GM18526 (cell line): ENCODE data around the gene FBXL22.

ENCODE experiments used
- POLR2A ChIP-seq: IDR thresholded peaks from 3 replicates; pipeline ENCODE4 v1.6.1; 2011; ENCODE audit not compliant: insufficient read length; ENCODE audit errors: extremely low read depth

FBXL22 gene

DNA sequence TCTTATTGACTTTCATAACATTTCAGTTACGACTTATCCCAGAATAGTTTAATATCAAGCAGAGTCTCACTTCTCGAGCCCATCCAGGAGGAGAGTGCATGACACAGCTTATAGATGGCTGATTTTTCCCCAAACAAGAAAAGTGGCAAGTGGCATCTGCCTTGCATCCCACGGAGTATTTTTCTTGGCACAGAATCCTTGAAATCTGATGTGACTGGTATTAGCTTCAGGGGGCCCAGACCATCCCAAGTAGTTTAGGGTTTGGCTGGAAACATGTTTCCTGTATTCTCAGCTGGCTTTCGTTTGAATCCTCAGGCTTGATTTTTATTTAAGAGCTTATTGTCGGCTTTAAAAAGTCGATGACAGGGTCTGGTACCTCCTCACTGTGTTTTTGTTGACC lies 20.7 kb upstream of the FBXL22 start:
- TF ChIP-seq POLR2A = no peak

DNA sequence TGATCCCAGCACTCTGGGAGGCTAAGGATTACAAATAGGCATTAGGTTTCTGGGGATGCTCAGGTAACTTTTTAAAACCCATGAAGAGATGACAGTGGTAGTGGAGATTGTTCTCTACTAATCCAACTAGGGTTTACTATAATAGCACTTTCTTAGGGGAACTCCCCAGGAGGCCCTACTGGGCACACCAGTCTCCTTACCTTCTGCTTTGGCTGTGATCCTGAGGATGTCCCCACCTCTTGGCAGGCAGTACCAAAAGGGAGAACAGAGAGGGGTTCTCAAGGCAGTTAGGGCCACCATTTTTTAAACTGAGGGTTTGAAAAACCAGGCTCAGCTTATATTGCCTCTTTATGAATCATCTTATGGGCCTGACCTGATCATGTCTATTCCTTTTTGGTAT lies 15.0 kb upstream of the FBXL22 start:
- no peak for TF ChIP-seq POLR2A

DNA sequence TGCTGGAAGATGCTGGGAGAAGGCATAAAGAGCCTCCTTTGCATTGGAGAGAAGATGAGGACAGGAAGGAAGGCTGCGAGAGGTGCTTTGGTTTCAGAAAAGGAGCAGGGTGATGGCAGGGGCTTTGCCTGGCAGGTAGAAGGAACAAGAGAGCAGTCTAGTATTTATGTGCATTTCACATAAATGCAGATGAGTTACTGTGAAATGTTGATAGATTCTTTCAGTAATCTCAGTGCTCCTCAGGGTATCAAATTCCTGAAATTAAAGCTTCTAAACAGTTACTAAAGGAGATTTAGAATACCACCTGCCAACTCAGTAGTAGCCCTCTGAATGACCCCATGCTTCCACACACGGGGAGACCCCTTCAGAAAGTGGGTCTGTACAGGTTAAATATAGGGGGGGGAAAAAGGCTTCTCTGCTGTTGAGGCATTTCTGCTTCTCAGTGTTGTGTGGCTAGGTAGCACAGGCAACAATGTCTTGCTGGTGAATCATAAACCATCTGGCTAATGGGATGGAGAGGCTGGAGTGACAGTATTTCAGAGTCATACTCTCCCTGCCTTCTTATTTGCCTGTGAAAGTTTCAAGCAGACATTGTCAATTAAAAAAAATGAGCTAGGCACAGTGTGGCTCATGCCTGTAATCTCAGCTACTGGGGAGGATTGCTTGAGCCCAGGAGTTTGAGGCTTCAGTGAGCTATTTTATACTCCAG lies 14.3 kb upstream of the FBXL22 start:
- no peak for TF ChIP-seq POLR2A

DNA sequence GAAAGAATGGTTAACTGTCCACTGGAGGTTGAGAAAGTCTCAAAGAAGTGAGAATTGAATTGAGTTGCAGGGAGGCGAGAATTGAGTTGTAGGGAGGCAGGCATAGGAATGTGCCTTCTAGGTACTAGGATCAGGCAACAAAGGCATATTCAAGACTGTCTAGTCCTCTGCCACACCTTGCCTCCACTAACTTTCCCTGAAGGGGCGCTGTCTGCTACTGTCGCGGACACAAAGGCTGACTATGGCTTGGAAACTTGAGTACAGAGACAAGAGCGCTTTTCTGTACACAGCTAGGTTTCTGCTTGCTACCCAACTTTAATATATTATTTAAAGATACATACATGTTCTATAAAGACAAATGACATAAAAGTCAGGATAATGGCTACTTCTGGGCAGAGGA lies 10.4 kb upstream of the FBXL22 start:
- no peak for TF ChIP-seq POLR2A

DNA sequence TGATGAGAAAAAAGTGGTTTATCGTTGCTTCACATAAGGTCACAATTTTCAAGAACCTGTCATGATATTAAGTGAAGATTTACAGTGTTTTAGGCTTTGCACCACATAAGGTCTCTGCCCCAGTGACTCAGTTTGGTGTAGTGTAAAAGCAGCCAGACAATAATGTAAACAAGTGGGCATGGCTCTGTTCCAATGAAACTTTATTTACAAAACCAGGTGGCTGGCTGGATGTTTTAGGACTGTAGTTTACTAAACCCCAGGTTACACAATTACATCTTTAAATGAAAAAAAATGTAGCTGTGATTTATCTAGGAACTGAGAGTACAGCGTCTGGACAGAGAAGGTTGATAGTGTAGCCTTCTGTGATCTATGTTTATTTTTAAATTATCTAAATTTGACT lies 9.7 kb upstream of the FBXL22 start:
- no peak for TF ChIP-seq POLR2A

DNA sequence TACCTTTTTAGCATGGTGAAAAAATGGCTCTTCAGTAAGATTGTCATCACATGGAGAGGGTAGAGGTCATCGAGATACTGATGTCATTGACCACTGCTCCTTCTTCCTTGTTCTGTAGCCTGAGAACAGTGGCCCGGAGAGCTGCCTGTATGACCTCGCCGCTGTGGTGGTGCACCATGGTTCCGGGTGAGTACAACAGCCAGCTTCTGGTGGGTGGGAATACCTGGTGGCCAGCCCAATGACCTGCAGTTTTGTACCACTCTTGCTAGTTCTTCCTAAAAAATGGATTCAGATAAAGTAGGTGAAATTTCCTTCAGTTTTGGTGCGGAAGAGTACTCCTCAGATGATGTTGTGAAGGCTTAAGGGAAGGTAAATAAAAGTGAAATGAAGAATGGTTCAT lies 8.4 kb upstream of the FBXL22 start:
- no peak for TF ChIP-seq POLR2A

DNA sequence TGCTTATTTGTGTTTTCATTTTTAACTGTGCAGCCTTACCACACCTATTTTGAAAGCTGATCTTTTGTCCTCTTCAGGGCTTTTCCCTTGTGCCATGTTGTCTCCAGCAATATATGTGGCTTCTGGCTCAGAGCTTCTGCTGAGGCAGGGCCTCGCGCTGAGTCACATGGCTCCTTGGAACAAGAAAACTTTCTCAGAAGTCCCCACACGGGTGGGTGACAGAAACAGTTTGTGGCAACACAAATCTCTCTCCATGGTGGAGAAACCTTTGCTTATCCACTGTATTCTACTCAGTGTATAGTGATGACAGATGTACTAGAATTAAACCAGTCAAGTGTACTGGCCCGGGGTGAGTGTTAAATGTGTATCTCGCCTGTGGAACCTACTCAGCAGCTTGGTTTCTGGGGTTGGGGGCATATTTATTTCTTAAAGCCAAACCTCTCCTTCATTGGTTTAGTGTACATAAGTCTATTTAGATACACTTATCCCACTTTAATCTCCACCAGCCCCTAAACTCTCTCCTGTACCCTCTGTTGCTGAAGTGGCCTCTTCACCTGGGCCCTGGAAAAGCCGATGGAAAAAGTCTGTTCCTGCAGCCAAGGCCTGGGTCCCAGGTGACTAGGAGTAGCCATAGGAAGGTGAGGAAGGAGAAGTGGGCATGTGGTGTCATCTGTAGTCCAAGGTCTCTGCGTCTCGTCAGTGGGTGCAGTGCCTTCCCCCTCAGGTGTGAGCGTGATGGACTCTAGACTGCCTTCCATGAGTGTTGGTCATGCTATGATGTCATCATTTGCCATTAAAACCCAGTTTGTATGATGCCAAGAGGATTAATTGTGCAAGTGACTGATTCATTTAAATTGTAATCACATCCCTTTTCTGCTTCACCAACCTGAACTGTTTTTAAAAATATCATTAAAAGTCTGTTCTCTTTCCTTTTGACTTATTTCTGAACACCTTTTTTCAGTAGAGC lies 3.2 kb upstream of the FBXL22 start:
- no peak for TF ChIP-seq POLR2A

DNA sequence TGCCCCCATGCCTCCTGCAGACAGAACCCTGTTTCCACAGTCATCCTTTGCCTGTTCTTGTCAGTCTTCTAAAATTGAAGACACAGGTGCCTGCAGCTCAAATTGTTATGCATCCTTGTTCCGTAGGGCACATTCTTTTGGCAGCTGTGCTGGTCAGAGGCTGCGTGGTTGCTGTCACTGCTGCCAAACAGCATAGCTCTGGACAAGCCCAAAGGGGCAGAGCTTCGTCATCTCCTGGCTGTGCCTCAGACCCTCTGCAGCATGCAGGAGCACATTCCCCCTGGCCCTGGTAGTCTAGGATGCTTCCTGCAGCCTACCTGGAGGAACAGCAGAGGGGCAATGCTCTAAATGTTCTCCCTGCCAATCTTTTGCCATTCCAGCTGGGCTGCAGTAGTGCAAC lies 2.1 kb upstream of the FBXL22 start:
- TF ChIP-seq POLR2A = no peak

DNA sequence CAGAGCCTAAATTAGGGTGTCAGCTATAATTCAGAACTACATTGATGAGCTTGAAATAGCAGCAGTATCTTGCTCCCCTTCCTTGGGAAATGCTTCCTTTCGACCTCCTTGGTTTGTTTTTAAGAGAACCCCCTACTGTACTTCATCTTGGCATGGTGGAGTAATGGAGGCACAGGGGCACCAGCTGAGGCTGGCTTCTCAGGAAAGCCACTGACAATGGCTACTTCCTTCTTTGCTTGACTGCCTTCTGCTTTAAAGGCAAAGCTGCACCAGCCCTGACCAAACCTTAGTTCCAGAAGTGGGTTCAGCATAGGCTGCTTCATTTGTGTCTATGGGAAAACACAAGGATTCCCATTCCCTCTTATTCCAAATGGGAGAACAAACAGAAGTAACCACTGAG lies 1.5 kb upstream of the FBXL22 start:
- TF ChIP-seq POLR2A = no peak

DNA sequence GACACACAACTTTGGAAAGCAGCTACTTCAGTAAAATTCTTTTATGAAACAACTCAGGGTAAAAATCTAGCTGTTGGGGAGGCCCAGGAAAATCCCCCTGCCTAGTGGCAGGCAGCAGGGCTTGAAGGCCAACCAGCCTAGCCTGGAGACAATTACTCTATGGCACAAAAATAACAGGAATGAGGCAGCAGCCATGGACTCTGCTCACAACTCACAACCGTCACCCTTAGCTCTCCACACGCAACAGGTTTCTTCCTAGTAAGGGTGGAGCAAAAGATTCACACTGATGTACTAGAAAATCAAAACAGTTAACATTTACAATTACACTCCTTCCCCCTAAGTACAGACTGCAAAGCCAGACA lies 530 bp upstream of the FBXL22 start:
- no peak for TF ChIP-seq POLR2A

DNA sequence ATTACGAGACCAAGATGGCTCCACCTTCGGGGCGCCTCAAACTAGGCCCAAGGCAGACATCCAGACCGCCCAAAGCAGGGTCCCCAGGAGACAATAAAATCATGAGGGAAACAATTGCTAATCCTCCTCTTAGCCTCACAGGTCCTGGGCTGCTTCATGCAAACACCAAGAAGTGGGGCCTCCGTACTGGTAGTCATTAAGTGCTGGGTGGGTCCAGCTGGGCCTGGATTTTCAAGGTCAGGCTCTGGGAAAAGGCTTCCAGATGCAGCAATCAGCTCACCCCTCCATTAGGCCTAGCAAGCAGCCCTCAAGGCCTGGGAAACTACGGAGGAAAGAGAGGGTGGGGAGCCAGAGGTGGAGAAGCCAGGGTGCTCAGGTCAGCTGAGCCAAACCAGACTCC lies 634 bp downstream of the FBXL22 start:
- no peak for TF ChIP-seq POLR2A

DNA sequence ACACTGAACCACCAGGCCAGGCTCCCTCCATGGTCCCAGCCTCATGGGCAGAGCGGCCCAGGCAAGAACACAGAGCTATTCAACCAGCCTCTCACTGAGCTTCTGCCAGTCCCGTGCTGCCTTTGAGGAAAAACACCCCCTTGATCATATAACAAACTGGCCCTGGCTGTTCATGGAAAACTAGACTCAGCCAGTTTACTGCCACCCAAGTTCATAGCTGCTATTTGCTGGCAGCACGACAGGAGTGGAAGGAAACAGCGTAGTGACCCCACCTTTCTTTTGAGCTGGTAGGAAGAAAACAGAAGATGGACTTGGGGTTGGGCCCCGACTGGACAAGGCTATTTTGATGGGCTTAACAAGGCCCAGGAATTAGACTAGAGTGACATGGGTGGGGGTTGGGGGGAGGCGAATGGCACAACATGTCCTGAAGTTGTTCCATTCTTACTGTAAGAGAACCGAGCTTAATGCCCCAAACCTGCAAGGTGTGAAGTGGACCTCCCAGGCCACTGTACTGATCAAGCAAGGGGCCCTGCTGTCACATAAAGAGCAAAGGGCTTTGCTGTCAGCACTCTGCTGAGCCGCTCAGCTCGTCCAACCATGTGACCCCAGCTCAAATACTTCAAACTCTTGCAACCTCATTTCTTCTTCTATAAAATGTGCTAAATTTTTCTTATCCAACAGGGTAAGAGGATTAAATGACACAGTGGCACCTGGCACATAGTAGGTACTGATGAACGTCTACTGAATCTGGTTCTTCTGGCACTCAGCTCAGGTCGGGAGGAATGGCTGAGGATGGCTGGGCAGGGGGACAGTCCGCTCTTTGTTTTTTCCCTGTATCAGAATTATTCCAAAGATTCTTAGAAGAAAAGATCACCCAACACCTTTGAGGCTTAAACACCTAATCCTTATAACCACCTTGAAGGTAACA lies 1.6 kb downstream of the FBXL22 start:
- no peak for TF ChIP-seq POLR2A

DNA sequence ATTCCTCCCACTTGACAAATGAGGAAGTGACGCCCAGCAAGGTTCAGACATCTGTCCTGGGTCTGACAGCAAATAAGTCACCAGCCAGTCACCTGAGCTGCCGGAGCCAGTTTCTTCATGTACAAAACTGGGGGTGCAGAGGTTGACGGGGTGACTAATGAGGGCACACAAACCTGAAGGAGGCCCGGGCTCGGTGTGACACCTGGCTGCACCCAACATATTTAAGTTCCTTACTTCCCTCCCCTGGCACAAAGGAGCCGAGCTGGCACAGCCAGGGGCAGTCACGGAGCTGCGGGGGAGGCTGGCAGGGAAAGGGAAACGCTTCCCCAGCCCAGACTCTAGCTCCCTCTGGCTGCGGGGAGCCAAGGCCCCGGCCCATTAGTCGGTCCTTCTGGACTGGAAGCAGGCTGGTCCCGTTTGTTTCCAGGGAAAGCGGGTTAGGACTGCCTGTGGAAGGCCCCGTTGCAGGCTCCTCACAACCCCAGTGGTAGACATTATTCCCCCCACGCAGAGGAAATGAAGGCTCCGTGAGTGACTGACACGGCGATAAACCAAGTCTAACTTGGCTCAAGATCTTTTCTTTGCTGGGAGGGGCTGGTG lies 2.3 kb downstream of the FBXL22 start:
- no peak for TF ChIP-seq POLR2A

DNA sequence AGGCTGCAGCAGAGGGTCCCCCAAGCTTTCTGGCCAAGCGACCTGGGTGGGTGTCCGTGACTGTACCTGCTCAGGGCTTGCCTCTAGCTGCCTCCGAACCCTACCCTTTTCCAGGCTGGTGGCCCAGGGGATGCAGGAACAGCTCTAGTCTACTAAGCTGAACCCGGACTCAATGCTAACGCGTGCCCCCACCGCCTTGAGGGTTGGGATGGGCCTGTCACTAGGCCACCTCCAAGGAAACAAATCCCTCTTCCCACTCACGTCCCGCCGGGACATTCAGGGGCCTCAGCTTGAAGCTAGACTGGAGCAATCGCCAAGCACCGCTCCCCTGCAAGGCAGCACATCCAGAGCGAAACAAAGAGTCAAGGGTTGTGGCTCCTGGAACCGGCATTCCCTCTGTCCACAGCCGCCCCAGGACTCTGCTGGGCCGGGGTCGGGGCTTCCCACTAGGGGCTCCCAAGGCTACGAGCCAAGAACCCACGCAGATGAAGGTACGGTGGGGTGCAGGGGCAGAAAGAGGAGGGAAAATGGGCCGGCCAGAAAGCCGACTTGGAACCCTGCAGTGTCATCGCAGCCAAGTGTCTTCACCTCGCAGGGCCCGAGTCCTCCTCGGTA lies 2.9 kb downstream of the FBXL22 start:
- TF ChIP-seq POLR2A = no peak

DNA sequence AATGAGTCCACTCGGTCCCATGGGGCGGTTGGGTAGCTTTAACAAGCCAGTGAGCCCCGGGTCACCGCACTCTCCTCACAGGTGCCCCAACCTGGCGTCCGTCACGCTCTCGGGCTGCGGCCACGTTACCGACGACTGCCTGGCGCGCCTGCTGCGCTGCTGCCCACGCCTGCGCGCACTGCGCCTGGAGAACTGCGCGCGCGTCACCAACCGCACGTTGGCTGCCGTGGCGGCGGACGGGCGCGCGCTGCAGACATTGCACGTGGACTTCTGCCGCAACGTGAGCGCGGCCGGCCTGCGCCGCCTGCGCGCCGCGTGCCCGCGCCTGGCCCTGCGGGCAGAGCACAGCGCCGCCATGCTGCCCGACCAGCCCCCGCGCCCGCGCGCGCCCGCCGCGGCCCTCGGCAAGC lies 3.4 kb downstream of the FBXL22 start:
- TF ChIP-seq POLR2A = peak; percentile 82
